Hepatocyte (in vitro differentiated cells): ENCODE data around the gene CTNND2.

Experiments used
- EZH2 ChIP-seq: fragments of 200-600 bp; sonication (generic); IDR thresholded peaks from 2 replicates; pipeline ENCODE4 v1.6.1; 2016; ENCODE audit warnings: antibody characterized with exemption, mild to moderate bottlenecking, borderline replicate concordance
- EZH2phosphoT487 ChIP-seq: fragments of 200-600 bp; sonication (generic); IDR thresholded peaks from one replicate; pipeline ENCODE4 v1.6.1; 2018; ENCODE audit warnings: antibody characterized with exemption, mild to moderate bottlenecking, low read depth, moderate library complexity; ENCODE audit not compliant: unreplicated experiment, severe bottlenecking
- TF ChIP-seq, protein P1 (sequence below): fragments of 200-600 bp; sonication (generic); IDR thresholded peaks from 2 replicates; pipeline ENCODE4 v1.5.1; 2016; ENCODE audit warnings: antibody characterized with exemption, mild to moderate bottlenecking; ENCODE audit not compliant: poor library complexity

DNA sequence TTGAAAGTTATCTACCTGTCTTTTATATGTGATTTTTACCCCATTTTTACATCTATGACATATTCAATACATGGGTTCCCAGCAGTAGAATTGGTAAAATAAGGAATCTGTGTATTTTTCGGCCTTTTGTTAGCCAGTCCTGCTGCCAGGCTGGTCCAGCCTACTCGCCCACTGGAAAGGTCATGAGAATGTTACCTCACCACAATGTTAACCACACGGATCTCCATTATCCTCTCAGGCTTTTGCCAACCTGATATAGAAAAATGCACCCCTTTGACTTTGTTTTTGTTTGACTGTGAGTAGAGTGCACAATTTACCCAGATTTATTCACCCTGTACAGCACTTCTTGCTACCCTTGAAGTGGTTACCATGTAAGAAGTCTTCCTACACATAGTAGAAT is 167.2 kb downstream of the CTNND2 start:
- TF ChIP-seq EZH2 (no peak), EZH2phosphoT487 (no peak)
- TF ChIP-seq, protein P1, sequence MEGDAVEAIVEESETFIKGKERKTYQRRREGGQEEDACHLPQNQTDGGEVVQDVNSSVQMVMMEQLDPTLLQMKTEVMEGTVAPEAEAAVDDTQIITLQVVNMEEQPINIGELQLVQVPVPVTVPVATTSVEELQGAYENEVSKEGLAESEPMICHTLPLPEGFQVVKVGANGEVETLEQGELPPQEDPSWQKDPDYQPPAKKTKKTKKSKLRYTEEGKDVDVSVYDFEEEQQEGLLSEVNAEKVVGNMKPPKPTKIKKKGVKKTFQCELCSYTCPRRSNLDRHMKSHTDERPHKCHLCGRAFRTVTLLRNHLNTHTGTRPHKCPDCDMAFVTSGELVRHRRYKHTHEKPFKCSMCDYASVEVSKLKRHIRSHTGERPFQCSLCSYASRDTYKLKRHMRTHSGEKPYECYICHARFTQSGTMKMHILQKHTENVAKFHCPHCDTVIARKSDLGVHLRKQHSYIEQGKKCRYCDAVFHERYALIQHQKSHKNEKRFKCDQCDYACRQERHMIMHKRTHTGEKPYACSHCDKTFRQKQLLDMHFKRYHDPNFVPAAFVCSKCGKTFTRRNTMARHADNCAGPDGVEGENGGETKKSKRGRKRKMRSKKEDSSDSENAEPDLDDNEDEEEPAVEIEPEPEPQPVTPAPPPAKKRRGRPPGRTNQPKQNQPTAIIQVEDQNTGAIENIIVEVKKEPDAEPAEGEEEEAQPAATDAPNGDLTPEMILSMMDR: no peak
